Small intestine (tissue), 7 donors: ENCODE measurements around the gene REXO2. TPM values are rescaled to one million over a fixed set of nuclear protein-coding genes. Genes with fewer than 3 reads are reported as not detected.

Experiments
- DNase-seq, 2 donors: peaks; one replicate each; pipeline versions ENCODE4 v3.0.0 to v3.0.0-alpha.2; 2013
- FAIRE-seq: peaks from 2 replicates; lab custom pipeline; 2012; peaks lifted over from hg19 to GRCh38; lab: Jason Lieb, UNC
- H3K27ac ChIP-seq, 3 donors: one replicate each; pipeline ENCODE4 v1.5.1; 2013; ENCODE audit warnings: low read length in 2 of 3, mild to moderate bottlenecking in 2 of 3, control low read depth in 1 of 3, inconsistent platforms in 1 of 3, low read depth in 1 of 3, moderate library complexity in 1 of 3
- H3K27me3 ChIP-seq, 3 donors: one replicate each; pipeline ENCODE4 v1.6.1; 2013; ENCODE audit warnings: low read length in 3 of 3, inconsistent platforms in 1 of 3; ENCODE audit not compliant: control insufficient read depth in 3 of 3, insufficient read depth in 3 of 3
- H3K36me3 ChIP-seq, 3 donors: one replicate each; pipeline ENCODE4 v1.6.1; 2013; ENCODE audit warnings: low read length in 3 of 3, inconsistent platforms in 1 of 3, low read depth in 1 of 3, mild to moderate bottlenecking in 1 of 3, moderate library complexity in 1 of 3; ENCODE audit not compliant: control insufficient read depth in 3 of 3, insufficient read depth in 2 of 3
- H3K4me1 ChIP-seq, 3 donors: one replicate each; pipeline ENCODE4 v1.6.1; 2013; ENCODE audit warnings: low read length in 2 of 3, inconsistent platforms in 1 of 3, low read depth in 1 of 3, mild to moderate bottlenecking in 1 of 3, moderate library complexity in 1 of 3; ENCODE audit not compliant: control insufficient read depth in 3 of 3, insufficient read depth in 2 of 3
- H3K4me3 ChIP-seq, 3 donors: one replicate each; pipeline ENCODE4 v1.5.1; 2013; ENCODE audit warnings: low read length in 3 of 3, control low read depth in 1 of 3, inconsistent platforms in 1 of 3, low read depth in 1 of 3, mild to moderate bottlenecking in 1 of 3, moderate library complexity in 1 of 3
- H3K9me3 ChIP-seq, 2 donors: one replicate each; pipeline ENCODE4 v1.6.1; 2013; ENCODE audit warnings: low read depth in 1 of 2, low read length in 1 of 2; ENCODE audit not compliant: control insufficient read depth in 2 of 2, insufficient read depth in 1 of 2
- WGBS, 3 donors: extraction: QIAGEN DNeasy Blood & Tissue Kit; methylation state at CpG; one replicate each; pipeline ENCODE4 v1.1.7; 2013; 5-methylcytosine and 5-hydroxymethylcytosine counted together
- polyA plus RNA-seq, 4 donors: library from polyadenylated mRNA; stranded (reverse) in 3 of 4; unstranded in 1 of 4; fragments of 200-250 nt in 3 of 4; fragments of 120-200 nt in 1 of 4; gene quantifications; one replicate each; pipeline versions ENCODE4 v1.2.1 to v1.2.3, GENCODE V29; 2013
- donor health status: healthy with polysubstance abuse.
- donor health status: control.
- donor health status: control.
- donor health status: Bipolar disorder and iron deficiency.
- donor health status: healthy.

Gene REXO2
- polyA plus RNA-seq, 4 donors = 24.8 to 62.6 (median 36.1) TPM

- Histone ChIP-seq H3K27ac (no peak overlapping the region), H3K4me3 (no peak overlapping the region), H3K27me3 (no peaks in the 10 kb centered on the region), H3K4me1 (no peaks in the 10 kb centered on the region), H3K9me3 (no peaks in the 10 kb centered on the region), H3K36me3 (peaks cover 0 to 3% (median 2%) of the 10 kb centered on the region in 3 donors)
- WGBS, 3 donors = 89 to 95% (median 90%) methylated on average over 2 of the region's 2 CpGs
- DNase-seq (no peak), FAIRE-seq (no peak)
These were observed 8.2 kb downstream of the REXO2 start for GRCh38 chr11:114447444-114447843.

GRCh38 chr11:114447892-114448291 lies 8.6 kb downstream of the REXO2 start:
- Histone ChIP-seq H3K9me3 (no peaks in the 10 kb centered on the region), H3K27me3 (no peaks in the 10 kb centered on the region), H3K36me3 (peaks cover 0 to 3% (median 2%) of the 10 kb centered on the region in 3 donors), H3K27ac (no peak overlapping the region), H3K4me3 (no peak overlapping the region), H3K4me1 (no peaks in the 10 kb centered on the region)
- 66 to 84% (median 78%) methylated on average over 3 of the region's 3 CpGs for WGBS, 3 donors
- DNase-seq (peak in 1 of 2 donors; percentile 32), FAIRE-seq (no peak)

- no peak overlapping the region for H3K27ac ChIP-seq
- no peak overlapping the region for H3K4me3 ChIP-seq
- peaks cover 2 to 3% (median 3%) of the 10 kb centered on the region in 3 donors for H3K36me3 ChIP-seq
- H3K4me1 ChIP-seq = no peaks in the 10 kb centered on the region
- no peak for FAIRE-seq
- DNase-seq = peak; percentile 4 to 45
- H3K27me3 ChIP-seq = no peaks in the 10 kb centered on the region
- WGBS, 3 donors = 57 to 80% (median 75%) methylated on average over 2 of the region's 2 CpGs
- no peaks in the 10 kb centered on the region for H3K9me3 ChIP-seq
These were observed 9.6 kb downstream of the REXO2 start for GRCh38 chr11:114448749-114449482.

GRCh38 chr11:114449845-114450244 lies 10.6 kb downstream of the REXO2 start:
- no peak overlapping the region for H3K4me3 ChIP-seq
- FAIRE-seq (no peak), DNase-seq (no peak)
- H3K36me3 ChIP-seq = peaks cover 2 to 3% (median 3%) of the 10 kb centered on the region in 3 donors
- 92 to 95% (median 94%) methylated on average over 6 of the region's 6 CpGs for WGBS, 3 donors
- no peak overlapping the region for H3K27ac ChIP-seq
- H3K9me3 ChIP-seq = no peaks in the 10 kb centered on the region
- H3K4me1 ChIP-seq = no peaks in the 10 kb centered on the region
- no peaks in the 10 kb centered on the region for H3K27me3 ChIP-seq

- Histone ChIP-seq H3K36me3 (peaks cover 2 to 3% (median 3%) of the 10 kb centered on the region in 3 donors), H3K27ac (no peak overlapping the region), H3K4me3 (no peak overlapping the region), H3K27me3 (no peaks in the 10 kb centered on the region), H3K9me3 (no peaks in the 10 kb centered on the region), H3K4me1 (no peaks in the 10 kb centered on the region)
- WGBS, 3 donors = 87 to 98% (median 95%) methylated on average over 3 of the region's 3 CpGs
- DNase-seq (no peak), FAIRE-seq (no peak)
These were observed 13.1 kb downstream of the REXO2 start for GRCh38 chr11:114452399-114452798.

GRCh38 chr11:114463999-114464398 lies 24.7 kb downstream of the REXO2 start:
- Histone ChIP-seq H3K4me1 (no peaks in the 10 kb centered on the region), H3K4me3 (no peak overlapping the region), H3K36me3 (no peaks in the 10 kb centered on the region), H3K9me3 (no peaks in the 10 kb centered on the region), H3K27ac (no peak overlapping the region), H3K27me3 (no peaks in the 10 kb centered on the region)
- FAIRE-seq = no peak
- WGBS, 3 donors = 94 to 99% (median 98%) methylated on average over 2 of the region's 2 CpGs
- DNase-seq = no peak

GRCh38 chr11:114466742-114467141 lies 27.5 kb downstream of the REXO2 start:
- Histone ChIP-seq H3K27me3 (no peaks in the 10 kb centered on the region), H3K27ac (no peak overlapping the region), H3K9me3 (no peaks in the 10 kb centered on the region), H3K4me1 (no peaks in the 10 kb centered on the region), H3K4me3 (no peak overlapping the region), H3K36me3 (no peaks in the 10 kb centered on the region)
- 74 to 86% (median 75%) methylated on average over 3 of the region's 3 CpGs for WGBS, 3 donors
- no peak for DNase-seq
- FAIRE-seq = no peak

GRCh38 chr11:114472661-114473060 lies 33.4 kb downstream of the REXO2 start:
- Histone ChIP-seq H3K4me1 (no peaks in the 10 kb centered on the region), H3K27ac (no peak overlapping the region), H3K36me3 (no peaks in the 10 kb centered on the region), H3K9me3 (peaks cover 0 to 2% of the 10 kb centered on the region in 2 donors), H3K27me3 (no peaks in the 10 kb centered on the region), H3K4me3 (no peak overlapping the region)
- DNase-seq (no peak), FAIRE-seq (no peak)
- 94 to 97% (median 95%) methylated on average over 2 of the region's 2 CpGs for WGBS, 3 donors
